Caco-2 (cell line): ENCODE data around the gene RAB9A. TPM values are rescaled to one million over a fixed set of nuclear protein-coding genes. Genes with fewer than 3 reads are reported as not detected.
"Not testable (repeated sequence)": the region's sequence is repeated elsewhere in the genome, so short reads cannot be mapped to it uniquely, and the experiment has no call there.

Experiments used
- BruUV-seq: library from RNA; stranded (reverse); fragments of 400-500 nt; replicated peaks from 2 replicates; lab custom pipeline; 2021; lab: Mats Ljungman, UMichigan
- CTCF ChIA-PET: fragments of 300-600 bp; sonication (Branson Sonifier 250); formaldehyde crosslinking; loops from one replicate; lab custom pipeline; 2022; ENCODE audit warnings: antibody characterized with exemption; lab: Charles Lee
- POLR2A ChIA-PET: fragments of 300-600 bp; sonication (Branson Sonifier 250); formaldehyde crosslinking; loops from one replicate; lab custom pipeline; 2022; ENCODE audit warnings: antibody characterized with exemption; lab: Charles Lee
- DNase-seq, 2 experiments: peaks; one replicate each; pipeline versions ENCODE4 v3.0.0 to v3.0.0-alpha.2; 2020 to 2022
- H3K27me3 ChIP-seq: replicated peaks from 2 replicates; pipeline ENCODE4 v1.6.0; 2011; ENCODE audit warnings: low read length; ENCODE audit not compliant: control insufficient read depth, insufficient read depth
- H3K36me3 ChIP-seq: 2 replicates; pipeline ENCODE4 v1.5.1; 2011; ENCODE audit warnings: low read length; ENCODE audit not compliant: control insufficient read depth, insufficient read depth
- H3K4me1 ChIP-seq: fragments of 250-450 bp; sonication (Bioruptor Pico); 2 replicates; pipeline ENCODE4 v1.5.1; 2020; ENCODE audit warnings: mild to moderate bottlenecking
- H3K4me3 ChIP-seq: 2 replicates; pipeline ENCODE4 v1.5.1; 2011; ENCODE audit warnings: low read depth, mild to moderate bottlenecking, control low read depth, low read length
- H3K9me3 ChIP-seq: fragments of 250-450 bp; sonication (Bioruptor Pico); 2 replicates; pipeline ENCODE4 v1.5.1; 2020; ENCODE audit warnings: mild to moderate bottlenecking, moderate library complexity
- H3K27ac Mint-ChIP-seq: one replicate; pipeline ENCODE4 v1.8.0; 2022; ENCODE audit warnings: mixed read lengths; ENCODE audit not compliant: unreplicated experiment
- H3K27me3 Mint-ChIP-seq: one replicate; pipeline ENCODE4 v1.8.0; 2022; ENCODE audit warnings: mixed read lengths; ENCODE audit not compliant: insufficient read depth, unreplicated experiment
- H3K36me3 Mint-ChIP-seq: one replicate; pipeline ENCODE4 v1.8.0; 2022; ENCODE audit warnings: mild to moderate bottlenecking, mixed read lengths; ENCODE audit not compliant: insufficient read depth, unreplicated experiment
- H3K4me1 Mint-ChIP-seq: one replicate; pipeline ENCODE4 v1.8.0; 2022; ENCODE audit warnings: low read depth, mixed read lengths; ENCODE audit not compliant: unreplicated experiment
- H3K4me3 Mint-ChIP-seq: one replicate; pipeline ENCODE4 v1.8.0; 2022; ENCODE audit warnings: mild to moderate bottlenecking, moderate library complexity, mixed read lengths; ENCODE audit not compliant: unreplicated experiment
- H3K9me3 Mint-ChIP-seq: one replicate; pipeline ENCODE4 v1.8.0; 2022; ENCODE audit warnings: mixed read lengths; ENCODE audit not compliant: unreplicated experiment
- CTCF ChIP-seq, 2 experiments: fragments of 200-600 bp in 1 of 2; IDR thresholded peaks; 1 replicate in 1 of 2; 2 replicates in 1 of 2; pipeline versions ENCODE4 v1.5.1 to v1.8.0; 2011 to 2022; ENCODE audit warnings: antibody characterized with exemption in 1 of 2, control low read depth in 1 of 2, inconsistent platforms in 1 of 2, low read depth in 1 of 2, low read length in 1 of 2, mild to moderate bottlenecking in 1 of 2, moderate library complexity in 1 of 2; ENCODE audit not compliant: insufficient read depth in 1 of 2, severe bottlenecking in 1 of 2, unreplicated experiment in 1 of 2
- intact Hi-C: fragments of 100-400 bp; cut with micrococcal nuclease; formaldehyde crosslinking; loops from one replicate; pipeline ENCODE4 v1.10.0; 2022; ENCODE audit not compliant: unreplicated experiment
- total RNA-seq: library from RNA; stranded (reverse); gene quantifications from 2 replicates; pipeline ENCODE4 v1.2.3, GENCODE V29; 2022

RAB9A gene
- total RNA-seq, 1 experiment from 2014 or later, result 22.9 TPM

- ChIA-PET POLR2A (no interaction called here), CTCF (no interaction called here)
- no TSS peak for BruUV-seq
- H3K27me3 Mint-ChIP-seq, result no peaks in the 10 kb centered on the region
- no peak for DNase-seq
- H3K27me3 ChIP-seq, result no peaks in the 10 kb centered on the region
- peaks cover 7% of the 10 kb centered on the region for H3K36me3 Mint-ChIP-seq
- intact Hi-C loops, result loop anchor here (5.0 kb wide), 1 partner anchor 65 kb away; the partner anchor contains the start of genes OFD1 and TRAPPC2
- H3K9me3 Mint-ChIP-seq, result peaks cover 9% of the 10 kb centered on the region
- H3K4me1 ChIP-seq, result peaks cover 27% of the 10 kb centered on the region
- H3K36me3 ChIP-seq, result no peaks in the 10 kb centered on the region
- H3K4me3 ChIP-seq, result no peak overlapping the region
- H3K4me3 Mint-ChIP-seq, result no peak overlapping the region
- no peaks in the 10 kb centered on the region for H3K9me3 ChIP-seq
- H3K4me1 Mint-ChIP-seq, result peaks cover 12% of the 10 kb centered on the region
- TF ChIP-seq CTCF (IDR thresholded peaks at IDR 0.05; ENCODE audit: insufficient read depth in 1 of 2, low read depth in 1 of 2, low read length in 1 of 2, severe bottlenecking in 1 of 2, unreplicated experiment in 1 of 2), result no peak
- H3K27ac Mint-ChIP-seq, result no peak overlapping the region
Observed at GRCh38 chrX:13666836-13667235, 22.1 kb upstream of the RAB9A start.

- Histone ChIP-seq H3K27me3 (no peaks in the 10 kb centered on the region), H3K9me3 (no peaks in the 10 kb centered on the region), H3K4me1 (peaks cover 27% of the 10 kb centered on the region), H3K36me3 (no peaks in the 10 kb centered on the region), H3K4me3 (no peak overlapping the region)
- CTCF ChIA-PET, result no interaction called here
- H3K4me1 Mint-ChIP-seq, result peaks cover 12% of the 10 kb centered on the region
- no TSS peak for BruUV-seq
- intact Hi-C loops, result loop anchor here (5.0 kb wide), 1 partner anchor 64 kb away; the partner anchor contains the start of genes OFD1 and TRAPPC2
- no peak overlapping the region for H3K27ac Mint-ChIP-seq
- peaks cover 9% of the 10 kb centered on the region for H3K9me3 Mint-ChIP-seq
- H3K27me3 Mint-ChIP-seq, result no peaks in the 10 kb centered on the region
- no peak for TF ChIP-seq CTCF (IDR thresholded peaks at IDR 0.05; ENCODE audit: insufficient read depth in 1 of 2, low read depth in 1 of 2, low read length in 1 of 2, severe bottlenecking in 1 of 2, unreplicated experiment in 1 of 2)
- DNase-seq, result no peak
- H3K36me3 Mint-ChIP-seq, result peaks cover 7% of the 10 kb centered on the region
- H3K4me3 Mint-ChIP-seq, result no peak overlapping the region
- POLR2A ChIA-PET, result no interaction called here
Observed at GRCh38 chrX:13667919-13668318, 21.0 kb upstream of the RAB9A start.

- H3K36me3 ChIP-seq, result no peaks in the 10 kb centered on the region
- H3K9me3 Mint-ChIP-seq, result peaks cover 9% of the 10 kb centered on the region
- peak; percentile 82 to 86 for DNase-seq
- ChIA-PET CTCF (interaction anchor here (0.6 kb wide), 1 partner anchor 53 kb away, joined by 3 read pairs; no protein-coding TSS in a partner anchor), POLR2A (interaction anchor here (0.5 to 1.3 kb wide), 5 partner anchors 20 to 360 kb away, joined by 3 to 13 read pairs (median 4); partner anchors contain the start of genes GEMIN8, OFD1, RAB9A and TRAPPC2)
- H3K27me3 ChIP-seq, result no peaks in the 10 kb centered on the region
- peaks cover 12% of the 10 kb centered on the region for H3K4me1 Mint-ChIP-seq
- H3K36me3 Mint-ChIP-seq, result peaks cover 7% of the 10 kb centered on the region
- no peaks in the 10 kb centered on the region for H3K9me3 ChIP-seq
- peak overlapping the region; percentile 55 for H3K4me3 Mint-ChIP-seq
- H3K27ac Mint-ChIP-seq, result peak overlapping the region; percentile 85
- H3K4me3 ChIP-seq, result no peak overlapping the region
- H3K4me1 ChIP-seq, result peaks cover 27% of the 10 kb centered on the region
- H3K27me3 Mint-ChIP-seq, result no peaks in the 10 kb centered on the region
- BruUV-seq, result no TSS peak
- no peak for TF ChIP-seq CTCF (IDR thresholded peaks at IDR 0.05; ENCODE audit: insufficient read depth in 1 of 2, low read depth in 1 of 2, low read length in 1 of 2, severe bottlenecking in 1 of 2, unreplicated experiment in 1 of 2)
- intact Hi-C loops, result loop anchor here (1.0 to 5.0 kb wide), 2 partner anchors 19 to 63 kb away; partner anchors contain the start of genes OFD1 and TRAPPC2
Observed at GRCh38 chrX:13669246-13669737, 19.6 kb upstream of the RAB9A start.

GRCh38 chrX:13669755-13670154 lies 19.2 kb upstream of the RAB9A start:
- not testable (repeated sequence) for H3K9me3 Mint-ChIP-seq, H3K27me3 ChIP-seq, H3K9me3 ChIP-seq, H3K36me3 ChIP-seq, H3K4me3 ChIP-seq, H3K27me3 Mint-ChIP-seq, H3K36me3 Mint-ChIP-seq, DNase-seq
- H3K4me1 ChIP-seq, result peaks cover 22% of the 10 kb centered on the region
- H3K27ac Mint-ChIP-seq, result peak overlapping the region; percentile 85
- intact Hi-C loops, result loop anchor here (1.0 to 5.0 kb wide), 2 partner anchors 19 to 63 kb away; partner anchors contain the start of genes OFD1 and TRAPPC2
- peaks cover 11% of the 10 kb centered on the region for H3K4me1 Mint-ChIP-seq
- BruUV-seq, result TSS peak; percentile 89
- CTCF ChIA-PET, result interaction anchor here (0.6 kb wide), 1 partner anchor 53 kb away, joined by 3 read pairs; no protein-coding TSS in a partner anchor
- H3K4me3 Mint-ChIP-seq, result peak overlapping the region; percentile 55
- POLR2A ChIA-PET, result interaction anchor here (1.0 to 1.3 kb wide), 2 partner anchors 19 to 65 kb away, joined by 5 to 13 read pairs; partner anchors contain the start of genes OFD1, RAB9A and TRAPPC2
